ENCODE measurements around the gene A4GALT. TPM values are rescaled to one million over a fixed set of nuclear protein-coding genes. Genes with fewer than 3 reads are reported as not detected.

Gene A4GALT
- total RNA-seq, 1 donor from 2014 or later: 32.8 TPM

- Mint-ChIP-seq H3K27ac (ENCODE audit: unreplicated experiment) (no peak overlapping the region), H3K36me3 (ENCODE audit: unreplicated experiment) (no peaks in the 10 kb centered on the region), H3K4me1 (ENCODE audit: unreplicated experiment) (peaks cover 22% of the 10 kb centered on the region), H3K4me3 (ENCODE audit: unreplicated experiment) (no peak overlapping the region), H3K27me3 (ENCODE audit: unreplicated experiment) (no peaks in the 10 kb centered on the region), H3K9me3 (ENCODE audit: unreplicated experiment) (no peaks in the 10 kb centered on the region)
- DNase-seq (ENCODE audit: extremely low spot score, unreplicated experiment): no peak
- TF ChIP-seq CTCF (IDR thresholded peaks at IDR 0.05): no peak
Measured at GRCh38 chr22:42768385-42769035, 47.8 kb upstream of the A4GALT start.

GRCh38 chr22:42766860-42767259, 46.2 kb upstream of the A4GALT start:
- H3K4me3 Mint-ChIP-seq (ENCODE audit: unreplicated experiment): no peak overlapping the region
- no peak overlapping the region for H3K27ac Mint-ChIP-seq (ENCODE audit: unreplicated experiment)
- no peaks in the 10 kb centered on the region for H3K27me3 Mint-ChIP-seq (ENCODE audit: unreplicated experiment)
- H3K36me3 Mint-ChIP-seq (ENCODE audit: unreplicated experiment): no peaks in the 10 kb centered on the region
- H3K9me3 Mint-ChIP-seq (ENCODE audit: unreplicated experiment): no peaks in the 10 kb centered on the region
- TF ChIP-seq CTCF (IDR thresholded peaks at IDR 0.05): no peak
- DNase-seq (ENCODE audit: extremely low spot score, unreplicated experiment): no peak
- H3K4me1 Mint-ChIP-seq (ENCODE audit: unreplicated experiment): peaks cover 15% of the 10 kb centered on the region

- no peak for DNase-seq (ENCODE audit: extremely low spot score, unreplicated experiment)
- Mint-ChIP-seq H3K36me3 (ENCODE audit: unreplicated experiment) (no peaks in the 10 kb centered on the region), H3K27ac (ENCODE audit: unreplicated experiment) (no peak overlapping the region), H3K4me3 (ENCODE audit: unreplicated experiment) (no peak overlapping the region), H3K4me1 (ENCODE audit: unreplicated experiment) (peaks cover 11% of the 10 kb centered on the region), H3K27me3 (ENCODE audit: unreplicated experiment) (no peaks in the 10 kb centered on the region), H3K9me3 (ENCODE audit: unreplicated experiment) (no peaks in the 10 kb centered on the region)
- TF ChIP-seq CTCF (IDR thresholded peaks at IDR 0.05): no peak
Measured at GRCh38 chr22:42764895-42765363, 44.3 kb upstream of the A4GALT start.

- Mint-ChIP-seq H3K4me1 (ENCODE audit: unreplicated experiment) (peaks cover 13% of the 10 kb centered on the region), H3K36me3 (ENCODE audit: unreplicated experiment) (no peaks in the 10 kb centered on the region), H3K27ac (ENCODE audit: unreplicated experiment) (no peak overlapping the region), H3K27me3 (ENCODE audit: unreplicated experiment) (no peaks in the 10 kb centered on the region), H3K9me3 (ENCODE audit: unreplicated experiment) (no peaks in the 10 kb centered on the region), H3K4me3 (ENCODE audit: unreplicated experiment) (no peak overlapping the region)
- DNase-seq (ENCODE audit: extremely low spot score, unreplicated experiment): no peak
- TF ChIP-seq CTCF (IDR thresholded peaks at IDR 0.05): no peak
Measured at GRCh38 chr22:42763965-42764480, 43.4 kb upstream of the A4GALT start.

- no peaks in the 10 kb centered on the region for H3K27me3 Mint-ChIP-seq (ENCODE audit: unreplicated experiment)
- no peak overlapping the region for H3K4me3 Mint-ChIP-seq (ENCODE audit: unreplicated experiment)
- H3K36me3 Mint-ChIP-seq (ENCODE audit: unreplicated experiment): no peaks in the 10 kb centered on the region
- H3K9me3 Mint-ChIP-seq (ENCODE audit: unreplicated experiment): no peaks in the 10 kb centered on the region
- H3K4me1 Mint-ChIP-seq (ENCODE audit: unreplicated experiment): peaks cover 21% of the 10 kb centered on the region
- no peak for TF ChIP-seq CTCF (IDR thresholded peaks at IDR 0.05)
- no peak overlapping the region for H3K27ac Mint-ChIP-seq (ENCODE audit: unreplicated experiment)
- DNase-seq (ENCODE audit: extremely low spot score, unreplicated experiment): no peak
Measured at GRCh38 chr22:42760806-42761565, 40.3 kb upstream of the A4GALT start.

Measured in osteocyte (in vitro differentiated cells).